ENCODE results near the gene TMEM121. TPM values are rescaled to one million over a fixed set of nuclear protein-coding genes. Genes with fewer than 3 reads are reported as not detected.
"Not testable (repeated sequence)": the region's sequence is repeated elsewhere in the genome, so short reads cannot be mapped to it uniquely, and the experiment has no call there.

TMEM121 gene
- total RNA-seq, 2 donors from 2014 or later: 1.8 to 4.2 TPM

DNA sequence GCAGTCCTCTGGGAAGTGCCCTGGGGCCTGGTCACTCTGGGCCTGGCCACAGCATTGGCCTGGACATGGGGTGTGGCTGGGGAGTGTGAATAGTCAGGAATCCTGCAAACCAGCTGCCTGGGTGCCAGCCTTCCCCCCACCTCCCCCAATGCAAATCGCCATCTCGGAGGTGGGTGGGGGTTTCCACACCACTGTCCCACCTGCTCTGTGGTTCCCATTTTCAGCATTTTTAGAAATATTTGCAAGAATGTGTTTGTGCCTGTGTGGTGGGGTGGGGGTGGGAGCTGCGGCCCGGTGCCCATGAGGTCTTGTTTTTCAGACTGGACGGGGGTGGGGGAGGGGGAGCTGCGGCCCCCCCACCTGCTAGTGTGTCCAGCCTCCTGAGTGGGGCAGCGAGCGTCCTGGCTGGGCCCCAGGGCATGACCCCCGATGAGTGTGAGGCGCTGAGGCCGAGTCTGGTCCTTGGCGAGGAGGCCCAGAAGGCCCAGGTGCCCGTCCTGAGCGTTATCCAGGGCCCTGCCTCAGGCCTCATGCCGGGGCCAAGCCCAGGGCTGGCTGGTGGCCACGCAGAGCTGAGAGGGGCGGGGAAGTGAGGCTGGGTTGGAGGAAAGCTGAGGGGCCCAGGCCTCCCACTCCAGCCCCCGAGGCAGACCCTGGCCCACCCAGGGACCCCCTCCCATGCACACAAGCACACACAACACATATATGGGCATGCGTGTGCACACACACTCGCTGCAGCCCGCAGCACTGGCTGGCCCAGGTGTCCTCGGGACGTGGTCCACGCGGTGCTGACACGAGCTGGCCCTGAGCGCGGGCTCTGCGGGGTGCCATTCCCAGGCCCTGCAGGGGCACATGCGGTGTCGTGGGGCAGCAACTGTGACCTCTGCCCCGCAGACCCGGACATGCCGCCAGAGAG is 40.1 kb downstream of the TMEM121 start:
- not testable (repeated sequence) for H3K36me3 Mint-ChIP-seq; H3K4me3 Mint-ChIP-seq; DNase-seq (ENCODE audit: low spot score); ATAC-seq; H3K27ac Mint-ChIP-seq; H3K27me3 Mint-ChIP-seq; H3K9me3 Mint-ChIP-seq
- H3K4me1 Mint-ChIP-seq (ENCODE audit: low read depth in 2 of 2): peaks cover 18 to 20% of the 10 kb centered on the region in 2 donors

DNA sequence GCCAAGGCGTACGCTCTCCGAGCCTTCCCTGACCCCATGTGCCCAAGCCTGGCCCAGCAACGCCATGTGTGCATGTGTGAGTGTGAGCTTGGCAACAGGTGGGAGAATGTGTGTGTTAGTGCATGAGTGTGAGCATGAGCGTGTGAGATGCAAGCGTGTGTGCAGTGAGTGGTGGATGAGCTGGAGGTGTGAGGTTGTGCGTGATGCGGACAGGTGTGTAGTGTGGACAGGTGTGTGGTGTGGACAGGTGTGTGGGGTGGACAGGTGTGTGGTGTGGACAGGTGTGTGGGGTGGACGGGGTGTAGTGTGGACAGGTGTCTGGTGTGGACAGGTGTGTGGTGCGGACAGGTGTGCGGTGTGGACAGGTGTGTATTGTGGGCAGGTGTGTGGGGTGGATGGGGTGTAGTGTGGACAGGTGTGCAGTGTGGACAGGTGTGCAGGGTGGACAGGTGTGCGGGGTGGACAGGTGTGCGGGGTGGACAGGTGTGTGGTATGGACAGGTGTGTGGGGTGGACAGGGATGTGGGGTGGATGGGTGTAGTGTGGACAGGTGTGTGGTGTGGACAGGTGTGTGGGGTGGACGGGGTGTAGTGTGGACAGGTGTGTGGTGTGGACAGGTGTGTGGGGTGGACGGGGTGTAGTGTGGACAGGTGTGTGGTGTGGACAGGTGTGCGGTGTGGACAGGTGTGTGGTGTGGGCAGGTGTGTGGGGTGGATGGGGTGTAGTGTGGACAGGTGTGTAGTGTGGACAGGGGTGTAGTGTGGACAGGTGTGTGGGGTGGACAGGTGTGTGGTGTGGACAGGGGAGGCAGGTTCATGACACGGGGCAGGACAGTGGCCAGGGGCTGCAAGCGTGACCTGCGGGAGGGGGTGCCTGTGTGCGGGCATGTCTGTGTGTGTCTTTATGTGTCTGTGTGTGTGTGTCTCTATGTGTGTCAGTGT is 41.1 kb downstream of the TMEM121 start:
- not testable (repeated sequence) for H3K27ac Mint-ChIP-seq
- H3K4me1 Mint-ChIP-seq (ENCODE audit: low read depth in 2 of 2): peaks cover 17 to 20% of the 10 kb centered on the region in 2 donors

DNA sequence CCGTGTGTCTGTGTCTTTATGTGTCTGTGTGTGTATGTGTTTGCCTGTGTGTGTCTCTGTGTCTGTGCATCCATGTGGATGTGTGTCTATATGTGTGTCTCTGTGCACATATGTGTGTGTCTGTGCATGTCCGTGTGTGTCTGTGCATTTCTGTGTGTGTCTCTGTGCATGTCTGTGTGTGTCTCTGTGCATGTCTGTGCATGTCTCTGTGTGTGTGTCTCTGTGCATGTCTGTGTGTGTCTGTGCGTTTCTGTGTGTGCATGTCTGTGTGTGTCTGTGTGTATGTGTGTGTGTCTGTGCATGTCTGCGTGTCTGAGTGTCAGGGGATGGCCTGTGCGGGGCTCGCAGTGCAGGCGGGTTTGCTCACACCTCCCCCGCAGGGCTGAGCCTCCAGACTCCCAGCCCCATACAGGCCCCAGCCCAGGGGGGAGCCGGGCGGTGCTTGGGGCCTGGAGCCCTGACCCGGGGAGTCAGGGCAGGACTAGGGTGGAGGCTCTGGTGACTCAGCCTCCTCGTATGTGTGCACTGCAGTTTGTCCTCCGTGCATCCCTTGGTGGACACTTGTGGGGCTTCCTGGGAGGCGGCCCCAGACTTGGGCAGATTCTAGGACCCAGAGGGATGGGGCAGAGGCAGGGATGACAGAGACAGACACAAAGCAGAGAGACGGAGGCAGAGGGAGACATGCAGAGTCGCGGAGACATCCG is 41.9 kb downstream of the TMEM121 start:
- H3K4me1 Mint-ChIP-seq (ENCODE audit: low read depth in 2 of 2): peaks cover 8 to 11% of the 10 kb centered on the region in 2 donors
- DNase-seq (ENCODE audit: low spot score); H3K27me3 Mint-ChIP-seq; H3K27ac Mint-ChIP-seq; ATAC-seq; H3K9me3 Mint-ChIP-seq; H3K4me3 Mint-ChIP-seq; H3K36me3 Mint-ChIP-seq: not testable (repeated sequence)

More for the DNA sequence above, 41.1 kb downstream of the TMEM121 start:
- ATAC-seq; DNase-seq (ENCODE audit: low spot score); H3K27me3 Mint-ChIP-seq; H3K4me3 Mint-ChIP-seq; H3K9me3 Mint-ChIP-seq; H3K36me3 Mint-ChIP-seq: not testable (repeated sequence)

DNA sequence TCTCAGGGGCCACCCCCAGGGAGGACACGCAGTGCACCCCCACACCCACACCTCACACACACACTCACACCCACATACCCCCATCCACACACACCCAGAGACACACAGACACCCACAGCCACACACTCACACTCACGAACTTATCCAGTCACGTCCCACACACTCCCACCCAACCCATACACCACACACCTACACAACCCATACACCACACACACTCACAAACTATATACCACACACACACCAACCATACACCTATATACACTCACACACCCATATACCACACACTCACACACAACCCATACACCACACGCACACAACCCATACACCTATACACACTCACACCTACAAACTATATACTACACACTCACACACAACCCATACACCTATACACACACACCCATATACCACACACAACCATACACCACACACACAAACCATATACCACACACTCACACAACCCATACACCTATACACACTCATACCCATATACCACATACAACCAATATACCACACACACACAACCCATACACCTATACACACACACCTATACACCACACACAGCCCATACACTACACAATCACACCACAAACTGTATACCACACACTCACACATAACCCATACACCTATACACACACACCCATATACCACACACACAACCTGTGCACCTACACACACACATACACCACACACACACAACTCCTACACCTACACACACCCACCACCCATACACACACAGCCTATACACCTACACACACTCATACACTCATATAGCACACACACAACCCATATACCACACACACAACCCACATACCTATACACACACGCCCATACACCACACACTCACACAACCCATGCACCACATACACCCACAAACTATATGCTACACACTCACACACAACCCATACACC is 42.7 kb downstream of the TMEM121 start:
- H3K4me3 Mint-ChIP-seq: peak overlapping the region; percentile 5
- H3K36me3 Mint-ChIP-seq: no peaks in the 10 kb centered on the region
- no peak overlapping the region for H3K27ac Mint-ChIP-seq
- H3K9me3 Mint-ChIP-seq: peaks cover 3% of the 10 kb centered on the region
- H3K4me1 Mint-ChIP-seq (ENCODE audit: low read depth in 2 of 2): peaks cover 7 to 10% of the 10 kb centered on the region in 2 donors
- no peaks in the 10 kb centered on the region for H3K27me3 Mint-ChIP-seq
- ATAC-seq: no peak
- DNase-seq (ENCODE audit: low spot score): no peak

DNA sequence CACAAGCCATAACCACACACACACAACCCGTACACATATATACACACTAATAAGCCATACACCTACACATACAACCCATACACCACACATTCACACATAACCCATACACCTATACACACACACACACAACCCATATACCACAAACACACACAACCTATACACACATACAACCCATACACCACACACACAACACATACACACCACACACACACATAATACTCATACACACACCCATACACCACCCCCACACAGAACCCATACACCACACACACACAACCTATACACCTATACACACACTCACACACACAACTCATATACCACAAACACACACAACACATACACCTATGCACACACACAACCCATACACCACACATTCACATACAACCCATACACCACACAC is 44.1 kb downstream of the TMEM121 start:
- H3K27ac Mint-ChIP-seq: no peak overlapping the region
- DNase-seq (ENCODE audit: low spot score): no peak
- no peak for ATAC-seq
- no peaks in the 10 kb centered on the region for H3K36me3 Mint-ChIP-seq
- peaks cover 3% of the 10 kb centered on the region for H3K9me3 Mint-ChIP-seq
- no peak overlapping the region for H3K4me3 Mint-ChIP-seq
- H3K27me3 Mint-ChIP-seq: no peaks in the 10 kb centered on the region
- H3K4me1 Mint-ChIP-seq (ENCODE audit: low read depth in 2 of 2): peaks cover 3 to 5% of the 10 kb centered on the region in 2 donors

DNA sequence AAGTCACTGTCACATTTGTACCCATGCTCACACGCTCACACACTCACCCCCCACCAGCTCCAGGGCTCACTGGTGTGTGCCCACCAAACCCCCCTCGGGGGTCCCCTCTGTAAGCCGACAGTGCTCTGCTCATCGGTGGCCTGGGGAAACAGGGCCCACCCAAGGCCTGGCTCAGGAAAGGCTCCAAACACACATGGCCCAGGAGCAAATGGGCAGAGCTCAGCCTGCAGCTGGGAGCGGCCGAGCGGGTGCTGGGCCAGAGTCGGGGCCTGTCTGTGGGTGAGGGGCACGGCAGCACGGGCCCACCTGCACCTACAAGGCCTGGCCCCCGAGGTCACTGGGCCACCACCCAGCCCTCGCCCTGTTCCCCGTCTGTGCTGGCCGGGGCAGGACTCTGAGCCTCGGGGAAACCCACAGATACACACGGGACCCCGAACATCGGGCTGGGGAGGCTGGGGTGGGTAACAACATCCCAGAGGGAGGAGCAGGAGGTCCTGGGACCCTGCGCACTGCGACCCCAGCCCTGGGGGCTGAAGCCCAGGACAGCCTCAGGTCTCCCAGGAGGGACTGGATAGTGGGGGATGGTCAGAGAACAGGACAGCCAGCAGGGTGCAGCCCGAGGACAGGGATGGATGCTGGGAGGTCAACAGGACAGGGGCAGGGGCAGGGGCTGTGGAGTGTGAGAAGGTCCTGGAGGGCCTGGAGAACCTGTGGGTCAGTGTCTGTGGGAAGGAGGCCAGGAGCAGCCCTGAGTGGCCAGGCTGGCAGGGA is 45.0 kb downstream of the TMEM121 start:
- not testable (repeated sequence) for ATAC-seq; H3K4me1 Mint-ChIP-seq (ENCODE audit: low read depth in 2 of 2); H3K36me3 Mint-ChIP-seq; H3K27ac Mint-ChIP-seq; DNase-seq (ENCODE audit: low spot score); H3K9me3 Mint-ChIP-seq; H3K4me3 Mint-ChIP-seq; H3K27me3 Mint-ChIP-seq

DNA sequence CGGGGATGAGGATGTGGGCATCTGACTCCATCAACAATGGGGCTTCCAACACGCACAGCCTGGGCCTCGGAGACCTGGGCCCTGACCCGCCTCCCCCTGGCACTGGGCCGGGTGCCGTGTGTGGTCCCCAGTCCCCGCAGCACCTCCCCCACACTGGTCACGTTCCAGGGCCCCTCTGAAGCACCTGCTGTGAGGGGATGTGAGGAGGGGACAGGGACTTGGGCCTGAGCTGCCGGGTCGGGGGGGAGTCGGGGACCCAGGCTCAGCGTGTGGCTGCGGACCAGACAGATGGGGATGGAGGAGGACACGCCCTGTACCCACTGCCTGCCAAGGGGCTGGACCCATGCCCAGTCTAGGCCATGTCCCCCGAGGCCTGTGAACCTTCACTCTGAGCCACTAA is 45.7 kb downstream of the TMEM121 start:
- H3K36me3 Mint-ChIP-seq; H3K4me1 Mint-ChIP-seq (ENCODE audit: low read depth in 2 of 2); H3K9me3 Mint-ChIP-seq; H3K4me3 Mint-ChIP-seq; DNase-seq (ENCODE audit: low spot score); H3K27ac Mint-ChIP-seq; H3K27me3 Mint-ChIP-seq: not testable (repeated sequence)
- ATAC-seq: peak in 1 of 2 donors; percentile 15

DNA sequence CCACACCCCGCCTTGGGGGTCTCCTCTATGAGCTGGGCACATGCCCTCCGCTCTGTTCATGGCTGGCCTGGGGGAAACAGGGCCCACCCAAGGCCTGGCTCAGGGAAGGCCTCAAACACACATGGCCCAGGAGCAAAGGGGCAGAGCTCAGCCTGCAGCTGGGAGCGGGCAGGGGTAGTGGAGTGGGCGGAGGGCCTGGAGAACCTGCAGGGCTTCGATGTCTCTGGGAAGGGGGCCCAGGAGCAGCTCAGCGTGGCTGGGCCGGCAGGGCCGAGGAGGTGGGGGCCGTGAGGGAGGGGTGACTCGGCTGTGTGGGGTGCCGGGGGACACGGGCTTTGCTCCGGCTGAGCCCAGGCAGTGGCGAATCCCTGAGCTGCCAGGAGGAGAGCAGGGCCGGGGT is 47.5 kb downstream of the TMEM121 start:
- not testable (repeated sequence) for H3K9me3 Mint-ChIP-seq; H3K4me1 Mint-ChIP-seq (ENCODE audit: low read depth in 2 of 2); H3K27ac Mint-ChIP-seq; H3K4me3 Mint-ChIP-seq; H3K36me3 Mint-ChIP-seq; DNase-seq (ENCODE audit: low spot score); H3K27me3 Mint-ChIP-seq; ATAC-seq

DNA sequence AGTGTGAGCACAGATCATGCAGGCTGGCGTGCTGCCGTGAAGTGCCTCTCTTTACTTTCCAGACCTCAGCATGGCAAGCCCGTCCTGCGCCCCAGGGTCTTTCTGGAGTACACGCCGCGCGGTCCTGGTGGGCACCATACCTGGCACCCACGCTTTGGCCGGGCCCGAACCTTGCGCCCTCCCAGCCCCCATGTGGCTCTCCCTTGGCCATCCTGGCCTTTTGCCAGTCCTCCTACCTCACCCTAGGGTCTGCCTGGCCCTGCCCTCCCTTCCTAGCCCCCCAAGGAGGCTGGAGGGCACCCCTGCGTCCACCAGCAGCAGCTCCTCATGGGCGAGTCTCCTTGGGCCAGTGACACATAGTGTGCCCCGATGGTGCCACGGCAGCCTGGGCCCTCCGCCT is 48.0 kb downstream of the TMEM121 start:
- H3K4me3 Mint-ChIP-seq; ATAC-seq; H3K9me3 Mint-ChIP-seq; H3K27me3 Mint-ChIP-seq; H3K36me3 Mint-ChIP-seq; H3K27ac Mint-ChIP-seq; H3K4me1 Mint-ChIP-seq (ENCODE audit: low read depth in 2 of 2); DNase-seq (ENCODE audit: low spot score): not testable (repeated sequence)

DNA sequence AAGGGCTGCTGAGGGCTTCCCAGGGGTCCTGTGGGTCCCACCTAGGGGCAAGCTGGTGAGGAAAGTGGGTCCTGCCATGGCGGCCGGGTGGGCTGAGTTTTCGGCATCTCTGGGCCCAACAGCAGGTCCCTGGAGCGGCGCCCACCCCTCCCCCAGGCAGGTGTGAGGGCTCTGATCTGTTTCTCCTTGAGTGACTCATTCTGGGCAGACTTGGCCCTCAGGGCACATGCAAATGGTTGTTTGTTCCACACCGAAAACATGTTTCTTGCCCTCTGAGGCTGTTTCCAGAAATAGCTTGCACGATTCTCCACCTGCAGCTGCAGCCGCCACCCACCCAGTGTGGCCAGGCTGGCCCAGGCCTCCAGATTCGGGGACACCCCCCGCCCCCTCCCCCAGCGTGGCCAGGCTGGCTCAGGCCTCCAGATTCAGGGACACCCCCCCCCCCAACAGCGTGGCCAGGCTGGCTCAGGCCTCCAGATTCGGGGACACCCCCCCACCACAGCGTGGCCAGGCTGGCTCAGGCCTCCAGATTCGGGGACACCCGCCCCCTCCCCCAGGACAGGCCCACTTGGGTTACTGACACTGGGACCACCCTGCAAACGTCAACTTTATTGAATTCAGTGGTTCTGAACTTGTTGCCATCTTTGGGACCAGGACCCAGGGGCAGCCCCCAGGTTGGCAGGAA is 48.8 kb downstream of the TMEM121 start:
- ATAC-seq; DNase-seq (ENCODE audit: low spot score); H3K27ac Mint-ChIP-seq; H3K4me1 Mint-ChIP-seq (ENCODE audit: low read depth in 2 of 2); H3K27me3 Mint-ChIP-seq; H3K36me3 Mint-ChIP-seq; H3K4me3 Mint-ChIP-seq; H3K9me3 Mint-ChIP-seq: not testable (repeated sequence)

DNA sequence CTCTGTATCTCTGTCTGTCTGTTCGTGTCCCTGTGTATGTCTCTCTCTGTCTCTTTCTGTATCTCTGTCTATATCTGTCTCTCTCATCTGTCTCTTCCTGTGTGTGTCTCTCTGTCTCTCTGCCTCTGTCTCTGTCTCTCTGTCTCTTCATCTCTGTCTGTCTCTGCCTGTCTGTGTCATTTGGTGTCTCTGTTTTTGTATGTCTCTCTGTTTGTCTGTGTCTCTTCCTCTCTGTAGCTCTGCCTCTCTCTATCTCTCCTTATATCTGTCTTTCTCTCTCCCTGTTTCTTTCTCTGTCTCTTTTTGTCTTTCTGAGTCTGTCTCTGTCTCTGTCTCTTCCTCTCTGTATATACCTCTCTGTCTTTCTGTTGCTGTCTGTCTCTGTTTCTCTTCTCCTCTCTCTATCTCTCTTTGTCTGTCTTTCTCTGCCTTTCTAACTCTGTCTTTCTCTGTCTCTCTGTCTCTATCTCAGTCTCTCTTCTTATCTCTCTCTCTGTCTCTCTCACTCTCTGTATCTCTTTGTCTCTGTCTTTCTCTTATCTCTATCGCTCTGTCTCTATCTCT is 50.2 kb downstream of the TMEM121 start:
- H3K4me1 Mint-ChIP-seq (ENCODE audit: low read depth in 2 of 2): no peaks in the 10 kb centered on the region
- no peak for ATAC-seq
- peaks cover 9% of the 10 kb centered on the region in 2 donors for H3K27me3 Mint-ChIP-seq
- H3K27ac Mint-ChIP-seq: no peak overlapping the region
- no peaks in the 10 kb centered on the region for H3K9me3 Mint-ChIP-seq
- H3K36me3 Mint-ChIP-seq: no peaks in the 10 kb centered on the region
- no peak overlapping the region for H3K4me3 Mint-ChIP-seq
- no peak for DNase-seq (ENCODE audit: low spot score)

Measured in natural killer cell treated with Interleukin-12 subunit alpha and Interleukin-12 subunit beta and Interleukin-15 and Interleukin-18, amount 100 ng/mL, for 72 hours (primary cell).